CD1c-positive myeloid dendritic cell (primary cell): ENCODE measurements around the gene HCCS.
A peak's percentile ranks its signal among the peaks of the same experiment; 100 is the strongest.
"Not testable (repeated sequence)": the region's sequence is repeated elsewhere in the genome, so short reads cannot be mapped to it uniquely, and the experiment has no call there.

Experiments
- DNase-seq: peaks from one replicate; pipeline ENCODE4 v3.0.0-alpha.2; 2016; ENCODE audit errors: extremely low spot score

HCCS gene

GRCh38 chrX:11123087-11123486 is 12.0 kb downstream of the HCCS start:
- not testable (repeated sequence) for DNase-seq

- DNase-seq, result no peak
Observed at GRCh38 chrX:11124112-11124511, 13.0 kb downstream of the HCCS start.

GRCh38 chrX:11125060-11125459 is 13.9 kb downstream of the HCCS start:
- DNase-seq, result no peak

GRCh38 chrX:11129534-11130105 is 18.5 kb downstream of the HCCS start:
- DNase-seq, result peak; percentile 48

- no peak for DNase-seq
Observed at GRCh38 chrX:11130136-11130535, 19.0 kb downstream of the HCCS start.

GRCh38 chrX:11131146-11131545 is 20.0 kb downstream of the HCCS start:
- DNase-seq, result peak; percentile 38

GRCh38 chrX:11135564-11136185 is 24.5 kb downstream of the HCCS start:
- no peak for DNase-seq

GRCh38 chrX:11137543-11138139 is 26.5 kb downstream of the HCCS start:
- peak; percentile 59 for DNase-seq

GRCh38 chrX:11138498-11139390 is 27.6 kb downstream of the HCCS start:
- no peak for DNase-seq

- peak; percentile 70 for DNase-seq
Observed at GRCh38 chrX:11143931-11144678, 33.0 kb downstream of the HCCS start.

GRCh38 chrX:11146411-11146810 is 35.3 kb downstream of the HCCS start:
- DNase-seq, result no peak

- no peak for DNase-seq
Observed at GRCh38 chrX:11148401-11148800, 37.3 kb downstream of the HCCS start.

GRCh38 chrX:11151799-11152559 is 40.8 kb downstream of the HCCS start:
- DNase-seq, result no peak

GRCh38 chrX:11159149-11159548 is 48.0 kb downstream of the HCCS start:
- DNase-seq, result no peak

- DNase-seq, result no peak
Observed at GRCh38 chrX:11164433-11164832, 53.3 kb downstream of the HCCS start.

GRCh38 chrX:11171956-11172355 is 60.8 kb downstream of the HCCS start:
- no peak for DNase-seq

- DNase-seq, result no peak
Observed at GRCh38 chrX:11172415-11172814, 61.3 kb downstream of the HCCS start.
